HepG2 (cell line): Measurements from ENCODE around the gene CLDND2. TPM values are rescaled to one million over a fixed set of nuclear protein-coding genes. Genes with fewer than 3 reads are reported as not detected.
A peak's percentile ranks its signal among the peaks of the same experiment; 100 is the strongest.

Experiments
- ATAC-seq: fragments of 200-7000 bp; cut with Tn5 transposase; 3 replicates; pipeline ENCODE4 v1.9.1; 2020; ENCODE audit warnings: mild to moderate bottlenecking, moderate library complexity
- BruUV-seq: library from RNA; stranded (reverse); fragments of 400-500 nt; replicated peaks from 2 replicates; lab custom pipeline; 2021; lab: Mats Ljungman, UMichigan
- CTCF ChIA-PET: fragments of 300-600 bp; formaldehyde crosslinking; extraction: SDS; loops from one replicate; lab custom pipeline; 2021; ENCODE audit warnings: low total read pairs, inconsistent platforms, low intra/inter-chr PET ratio; lab: Yijun Ruan, JAX
- POLR2A ChIA-PET: fragments of 350-600 bp; sonication (Branson Sonifier 250); formaldehyde crosslinking; loops from one replicate; lab custom pipeline; 2020; ENCODE audit warnings: antibody characterized with exemption, inconsistent platforms; lab: Yijun Ruan, JAX
- DNase-seq: peaks from one replicate; pipeline ENCODE4 v3.0.0-alpha.2; 2015; ENCODE audit warnings: low spot score
- FAIRE-seq: peaks from 3 replicates; lab custom pipeline; 2011; peaks lifted over from hg19 to GRCh38; lab: Jason Lieb, UNC
- H2AFZ ChIP-seq: one replicate; pipeline ENCODE4 v1.6.1; 2011; ENCODE audit warnings: low read length, inconsistent platforms
- H3K27ac ChIP-seq: fragments of 300-600 bp; 3 replicates; pipeline ENCODE4 v1.8.0; 2011; ENCODE audit warnings: mixed run types, mild to moderate bottlenecking, mixed read lengths, low read length, inconsistent platforms; ENCODE audit not compliant: insufficient read depth; ENCODE audit errors: extremely low read length
- H3K27me3 ChIP-seq, 2 experiments: fragments of 200-600 bp in 1 of 2; 2 replicates in 1 of 2; 3 replicates in 1 of 2; pipeline versions ENCODE4 v1.6.0 to v1.8.0; 2011; ENCODE audit warnings: low read length in 2 of 2, mild to moderate bottlenecking in 2 of 2, moderate library complexity in 2 of 2, inconsistent platforms in 1 of 2; ENCODE audit not compliant: insufficient read depth in 2 of 2, control insufficient read depth in 1 of 2
- H3K36me3 ChIP-seq, 2 experiments: fragments of 200-600 bp in 1 of 2; replicated peaks in 1 of 2; 2 replicates in 1 of 2; 3 replicates in 1 of 2; pipeline versions ENCODE4 v1.5.1 to v1.8.0; 2011; ENCODE audit warnings: low read length in 2 of 2, inconsistent platforms in 1 of 2; ENCODE audit not compliant: insufficient read depth in 2 of 2, control insufficient read depth in 1 of 2
- H3K4me1 ChIP-seq: 2 replicates; pipeline ENCODE4 v1.5.1; 2012; ENCODE audit warnings: low read length, inconsistent platforms; ENCODE audit not compliant: insufficient read depth
- H3K4me2 ChIP-seq: 2 replicates; pipeline ENCODE4 v1.6.0; 2011; ENCODE audit warnings: low read depth, low read length, inconsistent platforms
- H3K4me3 ChIP-seq, 3 experiments: fragments of 200-600 bp in 1 of 3; sonication (generic), shearing (Covaris generic) in 1 of 3; replicated peaks in 1 of 3; 2 replicates each; pipeline ENCODE4 v1.5.1; 2011 to 2016; ENCODE audit warnings: low read length in 3 of 3, inconsistent platforms in 2 of 3, low read depth in 2 of 3, mild to moderate bottlenecking in 2 of 3, control low read depth in 1 of 3, mixed read lengths in 1 of 3; ENCODE audit not compliant: insufficient read depth in 1 of 3
- H3K79me2 ChIP-seq: one replicate; pipeline ENCODE4 v1.6.1; 2011; ENCODE audit warnings: low read length, inconsistent platforms; ENCODE audit not compliant: insufficient read depth
- H3K9ac ChIP-seq: 2 replicates; pipeline ENCODE4 v1.6.0; 2011; ENCODE audit warnings: mild to moderate bottlenecking, low read depth, low read length, inconsistent platforms; ENCODE audit not compliant: insufficient read depth
- H3K9me3 ChIP-seq: 2 replicates; pipeline ENCODE4 v1.5.1; 2012; ENCODE audit warnings: mild to moderate bottlenecking, low read length
- H4K20me1 ChIP-seq: 2 replicates; pipeline ENCODE4 v1.6.0; 2011; ENCODE audit warnings: inconsistent platforms, mild to moderate bottlenecking, low read length, moderate library complexity; ENCODE audit not compliant: insufficient read depth
- CENPX ChIP-seq: sonication (generic); formaldehyde crosslinking; IDR thresholded peaks from 2 replicates; pipeline ENCODE4 v1.9.0; 2021; ENCODE audit warnings: mild to moderate bottlenecking, missing genetic modification reagents, moderate library complexity
- EED ChIP-seq: sonication (generic); formaldehyde crosslinking; IDR thresholded peaks from 2 replicates; pipeline ENCODE4 v1.5.0; 2020; ENCODE audit warnings: mild to moderate bottlenecking, missing genetic modification reagents
- FLYWCH1 ChIP-seq: sonication (generic); formaldehyde crosslinking; IDR thresholded peaks from 2 replicates; pipeline ENCODE4 v1.8.1; 2023; ENCODE audit warnings: mild to moderate bottlenecking, missing genetic modification reagents
- GTF3A ChIP-seq: sonication (generic); formaldehyde crosslinking; conservative IDR thresholded peaks from 2 replicates; pipeline ENCODE4 v1.4.0; 2020; ENCODE audit warnings: mild to moderate bottlenecking, missing genetic modification reagents
- KDM5B ChIP-seq: sonication (generic); formaldehyde crosslinking; IDR thresholded peaks from 2 replicates; pipeline ENCODE4 v1.4.0; 2020; ENCODE audit warnings: missing genetic modification reagents, mild to moderate bottlenecking, borderline replicate concordance
- KDM6A ChIP-seq: IDR thresholded peaks from 2 replicates; pipeline ENCODE4 v1.6.1; 2016; ENCODE audit warnings: low read depth
- MEIS1 ChIP-seq: sonication (generic); formaldehyde crosslinking; IDR thresholded peaks from 2 replicates; pipeline ENCODE4 v1.9.0; 2021; ENCODE audit warnings: mild to moderate bottlenecking, missing genetic modification reagents, moderate library complexity, borderline replicate concordance
- NR2F1 ChIP-seq, 2 experiments: fragments of 450-650 bp in 1 of 2; formaldehyde crosslinking in 1 of 2; IDR thresholded peaks; 2 replicates each; pipeline versions ENCODE4 v1.5.0 to v1.6.1; 2016 to 2020; ENCODE audit warnings: mild to moderate bottlenecking in 1 of 2, missing compliant biosample characterization in 1 of 2, missing genetic modification reagents in 1 of 2, moderate library complexity in 1 of 2
- PAX8 ChIP-seq: sonication (generic); formaldehyde crosslinking; IDR thresholded peaks from 2 replicates; pipeline ENCODE4 v1.8.0; 2022; ENCODE audit warnings: mild to moderate bottlenecking, missing genetic modification reagents, borderline replicate concordance
- ZBTB42 ChIP-seq: sonication (generic); formaldehyde crosslinking; IDR thresholded peaks from 2 replicates; pipeline ENCODE4 v1.5.0; 2020; ENCODE audit warnings: mild to moderate bottlenecking, missing genetic modification reagents
- ZNF30 ChIP-seq: sonication (generic); formaldehyde crosslinking; IDR thresholded peaks from 2 replicates; pipeline ENCODE4 v1.5.0; 2020; ENCODE audit warnings: mild to moderate bottlenecking, missing genetic modification reagents
- ZNF747 ChIP-seq: sonication (generic); formaldehyde crosslinking; IDR thresholded peaks from 2 replicates; pipeline ENCODE4 v1.8.1; 2023; ENCODE audit warnings: missing genetic modification reagents, mild to moderate bottlenecking, borderline replicate concordance
- ZNF773 ChIP-seq: sonication (generic); formaldehyde crosslinking; IDR thresholded peaks from 2 replicates; pipeline ENCODE4 v1.4.0; 2020; ENCODE audit warnings: missing genetic modification reagents, borderline replicate concordance
- WGBS: methylation state at CpG from one replicate; pipeline ENCODE4 v1.1.6; 2017; ENCODE audit warnings: low lambda C conversion rate; 5-methylcytosine and 5-hydroxymethylcytosine counted together
- in situ Hi-C: cut with HindIII; loops from 2 replicates; pipeline ENCODE4 v1.10.0; 2017; ENCODE audit warnings: low pct_unique_long_range_greater_than_20kb; ENCODE audit not compliant: extremely low pct_ligation_motif_present
- intact Hi-C: fragments of 100-400 bp; cut with micrococcal nuclease; formaldehyde crosslinking; loops from one replicate; pipeline ENCODE4 v1.10.0; 2022; ENCODE audit not compliant: unreplicated experiment
- polyA plus RNA-seq, 8 experiments: library from polyadenylated mRNA; depleted of rRNA in 3 of 8; stranded (reverse) in 7 of 8; unstranded in 1 of 8; fragments of >200 nt; fragmentation: Illumina TruSeq in 4 of 8; extraction: Trizol in 4 of 8; gene quantifications; 2 replicates each; pipeline versions ENCODE4 v1.2.1 to v1.2.3, GENCODE V29; 2011 to 2016; ENCODE audit warnings: low read depth in 4 of 8, missing spikeins in 1 of 8, mixed read lengths in 1 of 8; ENCODE audit not compliant: insufficient read depth in 1 of 8
- total RNA-seq, 5 experiments: library from RNA; depleted of rRNA; stranded (reverse); fragments of >200 nt; fragmentation: Illumina TruSeq; extraction: Trizol; gene quantifications; 2 replicates each; pipeline ENCODE4 v1.2.3, GENCODE V29; 2016; ENCODE audit warnings: low read depth in 1 of 5
- TF ChIP-seq, protein P1 (sequence below): sonication (generic); formaldehyde crosslinking; IDR thresholded peaks from 2 replicates; pipeline ENCODE4 v1.4.0; 2020; ENCODE audit warnings: mild to moderate bottlenecking, missing genetic modification reagents
- TF ChIP-seq, protein P2 (sequence below): IDR thresholded peaks from 2 replicates; pipeline ENCODE4 v1.6.1; 2016; ENCODE audit warnings: control low read depth
- TF ChIP-seq, protein P3 (sequence below), 2 experiments: IDR thresholded peaks; 2 replicates each; pipeline ENCODE4 v1.6.1; 2011 to 2012; ENCODE audit warnings: low read length in 2 of 2, borderline replicate concordance in 1 of 2, low read depth in 1 of 2, mild to moderate bottlenecking in 1 of 2, moderate library complexity in 1 of 2
- TF ChIP-seq, protein P4 (sequence below): fragments of 450-650 bp; IDR thresholded peaks from 2 replicates; pipeline ENCODE4 v1.6.1; 2016

CLDND2 gene
- total and polyA plus RNA-seq, 2 of the 13 experiments (the other 11 are each of a cell fraction or from before 2014, with no cell fraction given), result 0.84 to 1.8 TPM

DNA sequence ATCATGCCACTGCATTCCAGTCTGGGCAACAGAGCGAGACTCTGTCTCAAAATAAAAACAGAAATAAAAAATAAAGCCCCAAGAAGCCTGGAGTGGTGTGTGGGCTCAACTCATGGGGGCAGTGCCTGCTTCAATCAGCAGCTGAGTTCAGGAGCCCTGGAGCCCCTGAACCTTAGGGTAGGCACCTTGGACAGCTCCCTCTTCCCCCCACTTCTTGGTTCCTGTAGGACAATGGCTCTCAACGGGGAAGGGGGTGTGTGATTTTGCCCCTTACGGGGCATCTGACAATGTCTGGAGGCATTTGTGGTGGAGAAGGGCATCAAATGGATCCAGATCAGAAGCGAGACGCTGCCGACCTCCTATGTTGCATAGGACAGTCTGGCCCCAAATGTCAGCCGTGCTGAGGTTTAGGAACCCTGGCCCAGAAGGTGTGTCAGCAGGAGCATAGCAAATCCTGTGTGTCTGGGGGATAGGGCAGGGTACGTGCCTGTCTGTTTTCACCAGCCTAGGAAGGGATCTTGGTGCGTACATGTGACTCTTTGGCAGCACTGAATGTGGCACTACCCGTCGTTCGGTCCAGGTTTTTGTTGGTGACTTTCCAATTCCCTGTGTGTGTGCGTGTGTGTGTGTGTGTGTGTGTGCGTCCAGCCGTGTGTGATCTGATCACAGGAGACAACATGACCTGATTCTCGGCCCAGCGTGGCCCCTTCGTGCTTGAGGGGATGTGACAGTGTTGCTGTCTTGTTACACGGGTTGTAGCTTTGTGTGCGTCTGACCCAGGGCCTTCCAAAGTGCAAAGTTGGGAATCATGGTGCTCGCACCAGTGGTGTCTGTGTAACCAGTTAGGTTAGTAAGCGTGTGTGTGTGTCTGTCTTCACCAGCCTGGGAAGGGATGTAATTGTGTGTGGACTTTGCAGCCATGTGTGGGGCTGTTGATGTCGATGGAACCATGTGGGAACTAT is 49.8 kb downstream of the CLDND2 start:
- Histone ChIP-seq H4K20me1 (no peaks in the 10 kb centered on the region), H3K9me3 (no peaks in the 10 kb centered on the region), H3K79me2 (no peaks in the 10 kb centered on the region), H3K36me3 (no peaks in the 10 kb centered on the region), H3K27ac (no peak overlapping the region), H3K4me3 (no peak overlapping the region), H2AFZ (no peak overlapping the region), H3K4me1 (peaks cover 18% of the 10 kb centered on the region), H3K27me3 (peaks cover 2 to 26% of the 10 kb centered on the region in 2 experiments; a peak in 4 of 5 replicates), H3K9ac (no peak overlapping the region), H3K4me2 (no peak overlapping the region)
- ChIA-PET POLR2A (no interaction called here), CTCF (no interaction called here)
- intact Hi-C loops (no loop called here), in situ Hi-C loops (no loop called here)
- ATAC-seq, result no peak; the same call in 2 of the 3 replicates
- DNase-seq, result no peak
- 10% methylated on average over 12 of the region's 23 CpGs for WGBS
- BruUV-seq, result no TSS peak
- FAIRE-seq, result no peak
- TF ChIP-seq, protein P1, sequence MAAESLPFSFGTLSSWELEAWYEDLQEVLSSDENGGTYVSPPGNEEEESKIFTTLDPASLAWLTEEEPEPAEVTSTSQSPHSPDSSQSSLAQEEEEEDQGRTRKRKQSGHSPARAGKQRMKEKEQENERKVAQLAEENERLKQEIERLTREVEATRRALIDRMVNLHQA (CRISPR knock-in tag), result no peak
- TF ChIP-seq, protein P2, sequence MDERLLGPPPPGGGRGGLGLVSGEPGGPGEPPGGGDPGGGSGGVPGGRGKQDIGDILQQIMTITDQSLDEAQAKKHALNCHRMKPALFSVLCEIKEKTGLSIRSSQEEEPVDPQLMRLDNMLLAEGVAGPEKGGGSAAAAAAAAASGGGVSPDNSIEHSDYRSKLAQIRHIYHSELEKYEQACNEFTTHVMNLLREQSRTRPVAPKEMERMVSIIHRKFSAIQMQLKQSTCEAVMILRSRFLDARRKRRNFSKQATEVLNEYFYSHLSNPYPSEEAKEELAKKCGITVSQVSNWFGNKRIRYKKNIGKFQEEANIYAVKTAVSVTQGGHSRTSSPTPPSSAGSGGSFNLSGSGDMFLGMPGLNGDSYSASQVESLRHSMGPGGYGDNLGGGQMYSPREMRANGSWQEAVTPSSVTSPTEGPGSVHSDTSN (CRISPR knock-in tag), result no peak
- TF ChIP-seq MEIS1 (CRISPR knock-in tag) (no peak), ZNF747 (CRISPR knock-in tag) (no peak), PAX8 (no peak), KDM6A (CRISPR knock-in tag) (no peak), CENPX (CRISPR knock-in tag) (no peak), NR2F1 (CRISPR knock-in tag; IDR thresholded peaks at IDR 0.05) (no peak), ZNF773 (no peak), FLYWCH1 (no peak), GTF3A (no peak), EED (CRISPR knock-in tag) (no peak), KDM5B (CRISPR knock-in tag) (no peak), ZNF30 (no peak), ZBTB42 (CRISPR knock-in tag) (no peak)
- TF ChIP-seq, protein P3, sequence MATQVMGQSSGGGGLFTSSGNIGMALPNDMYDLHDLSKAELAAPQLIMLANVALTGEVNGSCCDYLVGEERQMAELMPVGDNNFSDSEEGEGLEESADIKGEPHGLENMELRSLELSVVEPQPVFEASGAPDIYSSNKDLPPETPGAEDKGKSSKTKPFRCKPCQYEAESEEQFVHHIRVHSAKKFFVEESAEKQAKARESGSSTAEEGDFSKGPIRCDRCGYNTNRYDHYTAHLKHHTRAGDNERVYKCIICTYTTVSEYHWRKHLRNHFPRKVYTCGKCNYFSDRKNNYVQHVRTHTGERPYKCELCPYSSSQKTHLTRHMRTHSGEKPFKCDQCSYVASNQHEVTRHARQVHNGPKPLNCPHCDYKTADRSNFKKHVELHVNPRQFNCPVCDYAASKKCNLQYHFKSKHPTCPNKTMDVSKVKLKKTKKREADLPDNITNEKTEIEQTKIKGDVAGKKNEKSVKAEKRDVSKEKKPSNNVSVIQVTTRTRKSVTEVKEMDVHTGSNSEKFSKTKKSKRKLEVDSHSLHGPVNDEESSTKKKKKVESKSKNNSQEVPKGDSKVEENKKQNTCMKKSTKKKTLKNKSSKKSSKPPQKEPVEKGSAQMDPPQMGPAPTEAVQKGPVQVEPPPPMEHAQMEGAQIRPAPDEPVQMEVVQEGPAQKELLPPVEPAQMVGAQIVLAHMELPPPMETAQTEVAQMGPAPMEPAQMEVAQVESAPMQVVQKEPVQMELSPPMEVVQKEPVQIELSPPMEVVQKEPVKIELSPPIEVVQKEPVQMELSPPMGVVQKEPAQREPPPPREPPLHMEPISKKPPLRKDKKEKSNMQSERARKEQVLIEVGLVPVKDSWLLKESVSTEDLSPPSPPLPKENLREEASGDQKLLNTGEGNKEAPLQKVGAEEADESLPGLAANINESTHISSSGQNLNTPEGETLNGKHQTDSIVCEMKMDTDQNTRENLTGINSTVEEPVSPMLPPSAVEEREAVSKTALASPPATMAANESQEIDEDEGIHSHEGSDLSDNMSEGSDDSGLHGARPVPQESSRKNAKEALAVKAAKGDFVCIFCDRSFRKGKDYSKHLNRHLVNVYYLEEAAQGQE (IDR thresholded peaks at IDR 0.05; ENCODE audit: borderline replicate concordance in 1 of 2, low read depth in 1 of 2, low read length in 2 of 2), result peak; percentile 60 to 91
- TF ChIP-seq, protein P4, sequence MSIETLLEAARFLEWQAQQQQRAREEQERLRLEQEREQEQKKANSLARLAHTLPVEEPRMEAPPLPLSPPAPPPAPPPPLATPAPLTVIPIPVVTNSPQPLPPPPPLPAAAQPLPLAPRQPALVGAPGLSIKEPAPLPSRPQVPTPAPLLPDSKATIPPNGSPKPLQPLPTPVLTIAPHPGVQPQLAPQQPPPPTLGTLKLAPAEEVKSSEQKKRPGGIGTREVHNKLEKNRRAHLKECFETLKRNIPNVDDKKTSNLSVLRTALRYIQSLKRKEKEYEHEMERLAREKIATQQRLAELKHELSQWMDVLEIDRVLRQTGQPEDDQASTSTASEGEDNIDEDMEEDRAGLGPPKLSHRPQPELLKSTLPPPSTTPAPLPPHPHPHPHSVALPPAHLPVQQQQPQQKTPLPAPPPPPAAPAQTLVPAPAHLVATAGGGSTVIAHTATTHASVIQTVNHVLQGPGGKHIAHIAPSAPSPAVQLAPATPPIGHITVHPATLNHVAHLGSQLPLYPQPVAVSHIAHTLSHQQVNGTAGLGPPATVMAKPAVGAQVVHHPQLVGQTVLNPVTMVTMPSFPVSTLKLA, result 0 out of 2 replicates have a peak, but pooled peaks have one; percentile 10
